HCT116 (cell line): ENCODE measurements around the gene DYNLT1. TPM values are rescaled to one million over a fixed set of nuclear protein-coding genes. Genes with fewer than 3 reads are reported as not detected.

ENCODE experiments used
- ATAC-seq: fragments of 200-7000 bp; cut with Tn5 transposase; 2 replicates; pipeline ENCODE4 v1.9.1; 2020; ENCODE audit warnings: mild to moderate bottlenecking, moderate library complexity
- BruUV-seq: library from RNA; stranded (reverse); fragments of 400-500 nt; replicated peaks from 2 replicates; lab custom pipeline; 2021; lab: Mats Ljungman, UMichigan
- CTCF ChIA-PET: fragments of 300-600 bp; sonication (Branson Sonifier 250); formaldehyde crosslinking; loops from one replicate; lab custom pipeline; 2021; ENCODE audit warnings: antibody characterized with exemption; lab: Charles Lee
- POLR2A ChIA-PET: fragments of 300-600, 350-600 bp; sonication (Branson Sonifier 250); formaldehyde crosslinking; loops from one replicate; lab custom pipeline; 2021; ENCODE audit warnings: antibody characterized with exemption; lab: Charles Lee
- RAD21 ChIA-PET, 2 experiments: fragments of 300-600 bp; sonication (Branson Sonifier 250); formaldehyde crosslinking; loops; one replicate each; lab custom pipeline; 2023; ENCODE audit warnings: low total read pairs in 2 of 2; ENCODE audit not compliant: uncharacterized antibody in 2 of 2, unreplicated experiment in 2 of 2, low non-redundant PET in 1 of 2; lab: Charles Lee
- DNase-seq: peaks from one replicate; pipeline ENCODE4 v3.0.0-alpha.2; 2010; ENCODE audit warnings: low read depth, low spot score
- H2AFZ ChIP-seq: fragments of 200-600 bp; shearing (Covaris generic), sonication (generic); 2 replicates; pipeline ENCODE4 v1.6.1; 2017; ENCODE audit warnings: low read depth, mixed run types, mixed read lengths, antibody characterized with exemption, low read length; ENCODE audit not compliant: poor library complexity, severe bottlenecking
- H3K27ac ChIP-seq: 2 replicates; pipeline ENCODE4 v1.5.1; 2012; ENCODE audit warnings: low read depth, low read length
- H3K27me3 ChIP-seq: fragments of 200-600 bp; sonication (generic); 2 replicates; pipeline ENCODE4 v1.6.1; 2016; ENCODE audit warnings: mixed run types, low read length, mixed read lengths; ENCODE audit not compliant: insufficient read depth
- H3K36me3 ChIP-seq, 2 experiments: fragments of 200-500 bp in 1 of 2; fragments of 200-600 bp in 1 of 2; sonication (Bioruptor generic) in 1 of 2; sonication (generic) in 1 of 2; 2 replicates each; pipeline versions ENCODE4 v1.5.1 to v1.6.1; 2014 to 2016; ENCODE audit warnings: low read length in 2 of 2, inconsistent platforms in 1 of 2, mixed read lengths in 1 of 2, mixed run types in 1 of 2; ENCODE audit not compliant: insufficient read depth in 2 of 2, control insufficient read depth in 1 of 2
- H3K4me1 ChIP-seq, 2 experiments: fragments of 200-600 bp in 1 of 2; sonication (generic) in 1 of 2; 2 replicates each; pipeline versions ENCODE4 v1.5.1 to v1.6.1; 2012 to 2017; ENCODE audit warnings: low read length in 2 of 2, inconsistent platforms in 1 of 2, mild to moderate bottlenecking in 1 of 2, mixed read lengths in 1 of 2, mixed run types in 1 of 2, moderate library complexity in 1 of 2; ENCODE audit not compliant: insufficient read depth in 2 of 2, control insufficient read depth in 1 of 2
- H3K4me2 ChIP-seq: fragments of 200-600 bp; sonication (generic); 2 replicates; pipeline ENCODE4 v1.6.1; 2017; ENCODE audit warnings: mixed run types, low read length, mixed read lengths
- H3K4me3 ChIP-seq, 2 experiments: fragments of 200-600 bp in 1 of 2; sonication (generic) in 1 of 2; replicated peaks in 1 of 2; 2 replicates each; pipeline ENCODE4 v1.5.1; 2011 to 2016; ENCODE audit warnings: low read length in 2 of 2, control low read depth in 1 of 2, low read depth in 1 of 2, mild to moderate bottlenecking in 1 of 2, mixed read lengths in 1 of 2, mixed run types in 1 of 2
- H3K79me2 ChIP-seq: fragments of 200-600 bp; sonication (generic); 2 replicates; pipeline ENCODE4 v1.6.1; 2017; ENCODE audit warnings: mild to moderate bottlenecking, mixed run types, low read length, moderate library complexity, mixed read lengths; ENCODE audit not compliant: insufficient read depth
- H3K9ac ChIP-seq: fragments of 200-600 bp; sonication (generic); 2 replicates; pipeline ENCODE4 v1.6.1; 2016; ENCODE audit warnings: low read length, mixed read lengths
- H3K9me2 ChIP-seq: fragments of 200-600 bp; sonication (generic), shearing (Covaris generic); 2 replicates; pipeline ENCODE4 v1.6.1; 2017; ENCODE audit warnings: mixed run types, mild to moderate bottlenecking, moderate library complexity; ENCODE audit not compliant: insufficient read depth
- H3K9me3 ChIP-seq, 2 experiments: fragments of 200-500 bp in 1 of 2; fragments of 200-600 bp in 1 of 2; sonication (Bioruptor generic) in 1 of 2; sonication (generic) in 1 of 2; 2 replicates each; pipeline ENCODE4 v1.6.1; 2014 to 2017; ENCODE audit warnings: low read length in 2 of 2, mixed read lengths in 2 of 2, inconsistent platforms in 1 of 2, low read depth in 1 of 2, mild to moderate bottlenecking in 1 of 2, mixed run types in 1 of 2, moderate library complexity in 1 of 2; ENCODE audit not compliant: control insufficient read depth in 1 of 2, insufficient read depth in 1 of 2
- H4K20me1 ChIP-seq: fragments of 200-600 bp; sonication (generic), shearing (Covaris generic); 2 replicates; pipeline ENCODE4 v1.6.1; 2017; ENCODE audit warnings: mixed run types, mild to moderate bottlenecking, moderate library complexity; ENCODE audit not compliant: insufficient read depth
- YY1 ChIP-seq: IDR thresholded peaks from 2 replicates; pipeline ENCODE4 v1.6.1; 2011; ENCODE audit warnings: low read length, low read depth, moderate library complexity, mild to moderate bottlenecking; ENCODE audit not compliant: insufficient replicate concordance; ENCODE audit errors: extremely low read depth
- intact Hi-C: fragments of 100-400 bp; cut with micrococcal nuclease; formaldehyde crosslinking; loops from 2 replicates; pipeline ENCODE4 v1.10.0; 2022
- total RNA-seq: library from RNA; stranded (reverse); gene quantifications from one replicate; pipeline ENCODE4 v1.2.1, GENCODE V29; 2021; ENCODE audit not compliant: unreplicated experiment
- TF ChIP-seq, protein P1 (sequence below): IDR thresholded peaks from 2 replicates; pipeline ENCODE4 v1.6.1; 2011; ENCODE audit warnings: mild to moderate bottlenecking, low read length, moderate library complexity; ENCODE audit not compliant: insufficient replicate concordance; ENCODE audit errors: extremely low read depth
- TF ChIP-seq, protein P2 (sequence below): IDR thresholded peaks from 2 replicates; pipeline ENCODE4 v1.6.1; 2012; ENCODE audit warnings: low read depth

The DYNLT1 gene
- total RNA-seq, 1 experiment from 2014 or later: 239 TPM

DNA sequence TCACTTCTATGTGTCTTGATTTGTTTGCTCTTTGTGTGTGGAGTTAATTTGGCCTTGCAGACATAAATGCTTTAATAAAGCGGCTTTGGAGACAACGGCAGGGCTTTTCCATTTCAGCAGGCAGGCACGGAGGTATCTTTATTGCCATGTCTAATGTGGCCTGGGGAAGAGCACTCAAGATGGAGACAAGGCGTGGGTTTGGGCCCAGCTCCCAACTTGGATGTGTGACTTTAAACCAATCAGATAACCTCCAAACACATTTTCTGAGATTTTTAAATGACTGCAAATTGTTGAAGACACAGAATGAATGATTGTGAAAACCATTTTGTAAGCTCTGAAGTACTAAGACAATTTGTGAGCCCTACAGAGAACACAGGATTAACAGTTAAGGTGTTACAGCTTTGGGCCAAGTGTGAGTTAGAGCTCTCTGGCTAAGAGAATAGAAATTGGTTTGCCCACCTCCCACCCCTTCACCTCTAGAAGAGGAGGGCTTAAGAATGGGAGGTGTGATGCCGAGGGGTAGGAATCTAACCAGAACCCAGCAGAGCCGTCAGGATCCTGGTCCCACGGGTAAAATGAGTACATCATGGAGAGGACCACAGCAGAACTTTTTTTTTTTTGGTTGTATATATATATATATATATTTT is 9.0 kb downstream of the DYNLT1 start:
- intact Hi-C loops: no loop called here
- CTCF ChIA-PET: no interaction called here

More for the DNA sequence above, 9.0 kb downstream of the DYNLT1 start:
- H3K36me3 ChIP-seq: peaks cover 4 to 35% of the 10 kb centered on the region in 2 experiments
- TF ChIP-seq, protein P1, sequence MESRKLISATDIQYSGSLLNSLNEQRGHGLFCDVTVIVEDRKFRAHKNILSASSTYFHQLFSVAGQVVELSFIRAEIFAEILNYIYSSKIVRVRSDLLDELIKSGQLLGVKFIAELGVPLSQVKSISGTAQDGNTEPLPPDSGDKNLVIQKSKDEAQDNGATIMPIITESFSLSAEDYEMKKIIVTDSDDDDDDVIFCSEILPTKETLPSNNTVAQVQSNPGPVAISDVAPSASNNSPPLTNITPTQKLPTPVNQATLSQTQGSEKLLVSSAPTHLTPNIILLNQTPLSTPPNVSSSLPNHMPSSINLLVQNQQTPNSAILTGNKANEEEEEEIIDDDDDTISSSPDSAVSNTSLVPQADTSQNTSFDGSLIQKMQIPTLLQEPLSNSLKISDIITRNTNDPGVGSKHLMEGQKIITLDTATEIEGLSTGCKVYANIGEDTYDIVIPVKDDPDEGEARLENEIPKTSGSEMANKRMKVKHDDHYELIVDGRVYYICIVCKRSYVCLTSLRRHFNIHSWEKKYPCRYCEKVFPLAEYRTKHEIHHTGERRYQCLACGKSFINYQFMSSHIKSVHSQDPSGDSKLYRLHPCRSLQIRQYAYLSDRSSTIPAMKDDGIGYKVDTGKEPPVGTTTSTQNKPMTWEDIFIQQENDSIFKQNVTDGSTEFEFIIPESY: no peak
- TF ChIP-seq, protein P2, sequence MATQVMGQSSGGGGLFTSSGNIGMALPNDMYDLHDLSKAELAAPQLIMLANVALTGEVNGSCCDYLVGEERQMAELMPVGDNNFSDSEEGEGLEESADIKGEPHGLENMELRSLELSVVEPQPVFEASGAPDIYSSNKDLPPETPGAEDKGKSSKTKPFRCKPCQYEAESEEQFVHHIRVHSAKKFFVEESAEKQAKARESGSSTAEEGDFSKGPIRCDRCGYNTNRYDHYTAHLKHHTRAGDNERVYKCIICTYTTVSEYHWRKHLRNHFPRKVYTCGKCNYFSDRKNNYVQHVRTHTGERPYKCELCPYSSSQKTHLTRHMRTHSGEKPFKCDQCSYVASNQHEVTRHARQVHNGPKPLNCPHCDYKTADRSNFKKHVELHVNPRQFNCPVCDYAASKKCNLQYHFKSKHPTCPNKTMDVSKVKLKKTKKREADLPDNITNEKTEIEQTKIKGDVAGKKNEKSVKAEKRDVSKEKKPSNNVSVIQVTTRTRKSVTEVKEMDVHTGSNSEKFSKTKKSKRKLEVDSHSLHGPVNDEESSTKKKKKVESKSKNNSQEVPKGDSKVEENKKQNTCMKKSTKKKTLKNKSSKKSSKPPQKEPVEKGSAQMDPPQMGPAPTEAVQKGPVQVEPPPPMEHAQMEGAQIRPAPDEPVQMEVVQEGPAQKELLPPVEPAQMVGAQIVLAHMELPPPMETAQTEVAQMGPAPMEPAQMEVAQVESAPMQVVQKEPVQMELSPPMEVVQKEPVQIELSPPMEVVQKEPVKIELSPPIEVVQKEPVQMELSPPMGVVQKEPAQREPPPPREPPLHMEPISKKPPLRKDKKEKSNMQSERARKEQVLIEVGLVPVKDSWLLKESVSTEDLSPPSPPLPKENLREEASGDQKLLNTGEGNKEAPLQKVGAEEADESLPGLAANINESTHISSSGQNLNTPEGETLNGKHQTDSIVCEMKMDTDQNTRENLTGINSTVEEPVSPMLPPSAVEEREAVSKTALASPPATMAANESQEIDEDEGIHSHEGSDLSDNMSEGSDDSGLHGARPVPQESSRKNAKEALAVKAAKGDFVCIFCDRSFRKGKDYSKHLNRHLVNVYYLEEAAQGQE: no peak
- TF ChIP-seq YY1: no peak
- H3K4me1 ChIP-seq: peaks cover 5 to 30% of the 10 kb centered on the region in 2 experiments
- RAD21 ChIA-PET: no interaction called here
- H3K4me2 ChIP-seq: no peak overlapping the region
- no peaks in the 10 kb centered on the region for H3K9me3 ChIP-seq
- no peak overlapping the region for H3K9ac ChIP-seq
- H3K79me2 ChIP-seq: peaks cover 51% of the 10 kb centered on the region
- POLR2A ChIA-PET: no interaction called here
- ATAC-seq (no peak), DNase-seq (no peak)
- H3K27ac ChIP-seq: no peak overlapping the region
- no peak overlapping the region for H3K4me3 ChIP-seq
- H2AFZ ChIP-seq: no peak overlapping the region
- no peaks in the 10 kb centered on the region for H3K27me3 ChIP-seq
- BruUV-seq: no TSS peak
- H4K20me1 ChIP-seq: no peaks in the 10 kb centered on the region
- H3K9me2 ChIP-seq: no peaks in the 10 kb centered on the region
